Measurements from ENCODE around the gene CD244. TPM values are rescaled to one million over a fixed set of nuclear protein-coding genes. Genes with fewer than 3 reads are reported as not detected.
A peak's percentile ranks its signal among the peaks of the same experiment; 100 is the strongest.
"Not testable (repeated sequence)": the region's sequence is repeated elsewhere in the genome, so short reads cannot be mapped to it uniquely, and the experiment has no call there.

The CD244 gene
- total RNA-seq, 1 donor from 2014 or later: 2.0 TPM

DNA sequence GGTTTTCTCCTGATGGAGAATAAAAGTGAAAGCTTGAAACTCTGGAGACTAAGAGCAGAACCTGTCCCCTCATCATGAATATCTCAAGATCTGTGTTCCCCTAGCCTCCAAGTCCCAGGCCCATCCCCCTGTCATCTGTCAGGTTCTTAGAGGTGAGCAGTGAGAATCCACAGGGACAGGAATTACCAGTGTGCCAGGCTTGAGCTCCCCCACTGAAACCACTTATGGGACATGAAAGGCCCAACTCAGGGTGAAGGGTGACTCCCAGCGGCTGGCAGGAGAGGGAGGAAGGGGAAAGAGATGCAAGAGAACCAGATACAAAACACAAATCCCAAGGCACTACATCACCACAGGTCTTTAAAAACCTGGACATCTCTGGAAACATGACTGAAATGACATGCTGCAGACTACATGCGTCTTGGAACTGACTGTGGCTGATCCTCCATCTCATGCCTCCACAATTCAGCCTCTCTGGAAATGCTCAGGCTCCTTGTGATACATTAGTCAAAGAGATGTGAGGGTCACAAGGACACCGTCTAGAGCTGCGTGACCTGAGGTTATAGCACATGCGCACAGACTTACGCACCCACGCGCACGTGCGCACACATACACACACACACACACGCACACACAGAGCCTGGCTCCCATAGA is 73.5 kb downstream of the CD244 start:
- H3K9me3 ChIP-seq: no peaks in the 10 kb centered on the region
- no peaks in the 10 kb centered on the region for H3K4me1 ChIP-seq
- no peak overlapping the region for H3K27ac ChIP-seq
- H3K36me3 ChIP-seq: no peaks in the 10 kb centered on the region
- intact Hi-C loops (cut with DNase I): no loop called here
- H3K27me3 ChIP-seq: no peaks in the 10 kb centered on the region
- no peak overlapping the region for H3K4me3 ChIP-seq
- no peak for DNase-seq (ENCODE audit: extremely low spot score in 2 of 2)
- TF ChIP-seq POLR2A (IDR thresholded peaks at IDR 0.05) (no peak), POLR2AphosphoS5 (IDR thresholded peaks at IDR 0.05; ENCODE audit: insufficient read depth in 1 of 2, low read depth in 1 of 2) (no peak)
- TF ChIP-seq, protein P1, sequence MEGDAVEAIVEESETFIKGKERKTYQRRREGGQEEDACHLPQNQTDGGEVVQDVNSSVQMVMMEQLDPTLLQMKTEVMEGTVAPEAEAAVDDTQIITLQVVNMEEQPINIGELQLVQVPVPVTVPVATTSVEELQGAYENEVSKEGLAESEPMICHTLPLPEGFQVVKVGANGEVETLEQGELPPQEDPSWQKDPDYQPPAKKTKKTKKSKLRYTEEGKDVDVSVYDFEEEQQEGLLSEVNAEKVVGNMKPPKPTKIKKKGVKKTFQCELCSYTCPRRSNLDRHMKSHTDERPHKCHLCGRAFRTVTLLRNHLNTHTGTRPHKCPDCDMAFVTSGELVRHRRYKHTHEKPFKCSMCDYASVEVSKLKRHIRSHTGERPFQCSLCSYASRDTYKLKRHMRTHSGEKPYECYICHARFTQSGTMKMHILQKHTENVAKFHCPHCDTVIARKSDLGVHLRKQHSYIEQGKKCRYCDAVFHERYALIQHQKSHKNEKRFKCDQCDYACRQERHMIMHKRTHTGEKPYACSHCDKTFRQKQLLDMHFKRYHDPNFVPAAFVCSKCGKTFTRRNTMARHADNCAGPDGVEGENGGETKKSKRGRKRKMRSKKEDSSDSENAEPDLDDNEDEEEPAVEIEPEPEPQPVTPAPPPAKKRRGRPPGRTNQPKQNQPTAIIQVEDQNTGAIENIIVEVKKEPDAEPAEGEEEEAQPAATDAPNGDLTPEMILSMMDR (IDR thresholded peaks at IDR 0.05): no peak

DNA sequence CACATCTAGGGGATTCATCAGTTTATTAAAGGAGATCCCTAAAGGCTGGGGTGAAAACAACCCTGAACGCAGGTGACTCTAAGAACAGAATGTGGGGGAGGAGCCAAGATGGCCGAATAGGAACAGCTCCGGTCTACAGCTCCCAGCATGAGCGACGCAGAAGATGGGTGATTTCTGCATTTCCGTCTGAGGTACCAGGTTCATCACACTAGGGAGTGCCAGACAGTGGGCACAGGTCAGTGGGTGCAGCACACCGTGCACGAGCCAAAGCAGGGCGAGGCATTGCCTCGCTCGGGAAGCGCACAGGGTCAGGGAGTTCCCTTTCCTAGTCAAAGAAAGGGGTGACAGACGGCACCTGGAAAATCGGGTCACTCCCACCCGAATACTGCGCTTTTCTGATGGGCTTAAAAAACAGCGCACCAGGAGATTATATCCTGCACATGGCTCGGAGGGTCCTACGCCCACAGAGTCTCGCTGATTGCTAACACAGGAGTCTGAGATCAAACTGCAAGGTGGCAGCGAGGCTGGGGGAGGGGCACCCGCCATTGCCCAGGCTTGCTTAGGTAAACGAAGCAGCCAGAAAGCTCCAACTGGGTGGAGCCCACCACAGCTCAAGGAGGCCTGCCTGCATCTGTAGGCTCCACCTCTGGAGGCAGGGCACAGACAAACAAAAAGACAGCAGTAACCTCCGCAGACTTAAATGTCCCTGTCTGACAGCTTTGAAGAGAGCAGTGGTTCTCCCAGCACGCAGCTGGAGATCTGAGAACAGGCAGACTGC is 79.5 kb downstream of the CD244 start:
- H3K27me3 ChIP-seq; H3K9me3 ChIP-seq; H3K4me3 ChIP-seq; DNase-seq (ENCODE audit: extremely low spot score in 2 of 2); H3K36me3 ChIP-seq; intact Hi-C loops (cut with DNase I); H3K27ac ChIP-seq; H3K4me1 ChIP-seq: not testable (repeated sequence)

DNA sequence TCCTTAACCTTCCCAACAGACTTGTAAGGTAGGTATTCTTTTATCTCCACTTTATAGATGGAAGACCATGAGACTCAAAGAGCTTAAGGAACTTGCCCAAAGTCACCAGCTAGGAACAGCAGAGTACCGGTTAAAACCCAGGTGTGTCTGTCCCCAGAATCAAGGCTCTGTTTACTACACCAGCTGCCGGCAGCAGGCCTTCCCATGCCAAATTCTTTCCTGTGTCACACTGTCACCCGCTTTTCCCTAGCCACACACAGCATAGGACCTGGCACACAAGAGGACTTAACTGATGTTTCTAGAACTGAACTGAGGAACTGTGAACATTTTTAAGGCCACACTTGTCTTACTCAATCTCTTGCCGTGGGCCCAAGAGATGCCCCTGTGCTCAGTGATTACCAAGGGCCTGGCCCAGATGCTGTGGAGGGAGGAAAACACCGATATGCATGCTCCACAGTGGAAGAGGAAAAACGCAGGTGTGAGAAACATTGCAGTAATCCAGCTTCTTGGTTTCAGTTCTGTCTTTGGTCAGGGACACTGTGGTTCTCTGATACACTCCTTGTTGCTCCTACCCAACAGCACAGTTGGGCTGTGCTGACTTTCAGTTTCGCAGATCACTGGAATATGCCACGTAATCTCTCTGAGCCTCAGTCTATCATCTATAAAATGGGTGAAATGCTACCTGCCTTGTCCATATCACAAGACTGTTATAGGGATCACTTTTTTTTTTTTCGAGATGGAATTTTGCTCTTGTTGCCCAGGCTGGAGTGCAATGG is 80.6 kb downstream of the CD244 start:
- intact Hi-C loops (cut with DNase I): no loop called here
- no peak overlapping the region for H3K4me3 ChIP-seq
- no peaks in the 10 kb centered on the region for H3K9me3 ChIP-seq
- TF ChIP-seq, protein P1 (IDR thresholded peaks at IDR 0.05): no peak
- no peak for DNase-seq (ENCODE audit: extremely low spot score in 2 of 2)
- no peaks in the 10 kb centered on the region for H3K27me3 ChIP-seq
- H3K36me3 ChIP-seq: no peaks in the 10 kb centered on the region
- H3K4me1 ChIP-seq: peaks cover 5% of the 10 kb centered on the region
- H3K27ac ChIP-seq: peak overlapping the region; percentile 44

DNA sequence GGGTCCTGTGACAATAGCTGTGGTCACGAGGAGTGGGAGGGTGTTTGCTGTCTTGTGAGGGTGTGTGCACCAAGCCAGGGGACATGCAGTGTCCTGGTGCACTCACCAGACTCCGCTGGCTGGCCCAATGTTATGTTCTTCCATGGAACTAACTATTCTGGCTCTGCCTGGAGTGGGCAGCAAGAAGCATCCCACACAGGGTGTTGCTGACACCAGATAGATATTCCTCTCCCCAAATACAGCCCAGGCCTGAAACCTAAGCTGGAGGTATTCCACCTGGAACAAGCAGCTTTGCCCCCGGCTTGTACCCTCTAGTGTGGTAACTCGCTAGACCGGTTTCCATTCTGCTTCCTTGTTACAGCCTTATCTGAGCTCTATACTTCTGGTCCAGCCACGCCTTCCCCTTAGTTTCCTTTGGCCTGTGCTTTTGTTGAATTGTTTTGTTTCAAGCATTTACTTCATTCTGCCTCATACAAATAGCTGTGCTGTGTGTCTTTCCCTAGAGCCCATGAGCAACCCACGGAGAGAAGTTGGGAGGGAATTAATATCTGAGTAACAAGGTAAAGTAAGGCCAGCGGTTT is 81.4 kb downstream of the CD244 start:
- intact Hi-C loops (cut with DNase I): no loop called here
- Histone ChIP-seq H3K4me1 (peaks cover 5% of the 10 kb centered on the region), H3K27ac (peak overlapping the region; percentile 44), H3K4me3 (no peak overlapping the region), H3K36me3 (no peaks in the 10 kb centered on the region), H3K9me3 (no peaks in the 10 kb centered on the region), H3K27me3 (no peaks in the 10 kb centered on the region)
- DNase-seq (ENCODE audit: extremely low spot score in 2 of 2): no peak
- TF ChIP-seq POLR2AphosphoS5 (IDR thresholded peaks at IDR 0.05; ENCODE audit: insufficient read depth in 1 of 2, low read depth in 1 of 2) (no peak), POLR2A (IDR thresholded peaks at IDR 0.05) (no peak)
- TF ChIP-seq, protein P1 (IDR thresholded peaks at IDR 0.05): no peak

DNA sequence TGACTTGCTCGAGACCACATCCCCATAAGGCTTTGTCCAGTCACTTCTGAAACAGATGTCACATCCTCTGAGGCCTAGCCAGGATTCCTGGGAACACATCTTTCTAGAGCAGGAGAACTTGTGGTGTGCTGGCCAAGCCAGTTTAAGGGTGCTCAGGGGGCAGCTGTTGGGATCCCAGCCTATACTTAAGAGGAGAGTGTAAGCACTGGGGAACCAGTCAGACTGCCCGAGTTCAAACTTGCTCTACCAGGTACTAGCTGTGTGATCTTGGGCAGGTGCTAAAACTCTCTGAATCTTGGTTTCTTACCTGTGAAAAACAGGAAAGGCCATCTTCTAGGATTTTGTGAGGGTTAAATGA is 82.3 kb downstream of the CD244 start:
- Histone ChIP-seq H3K4me3 (no peak overlapping the region), H3K27ac (no peak overlapping the region)
- TF ChIP-seq POLR2AphosphoS5 (IDR thresholded peaks at IDR 0.05; ENCODE audit: insufficient read depth in 1 of 2, low read depth in 1 of 2) (no peak), POLR2A (IDR thresholded peaks at IDR 0.05) (no peak)
- TF ChIP-seq, protein P1 (IDR thresholded peaks at IDR 0.05): no peak

More for the DNA sequence above, 82.3 kb downstream of the CD244 start:
- DNase-seq (ENCODE audit: extremely low spot score in 2 of 2): no peak
- Histone ChIP-seq H3K27me3 (no peaks in the 10 kb centered on the region), H3K36me3 (no peaks in the 10 kb centered on the region), H3K4me1 (peaks cover 5% of the 10 kb centered on the region), H3K9me3 (no peaks in the 10 kb centered on the region)
- intact Hi-C loops (cut with DNase I): no loop called here
